ENCODE data around the gene DAB2IP.

DAB2IP gene

DNA sequence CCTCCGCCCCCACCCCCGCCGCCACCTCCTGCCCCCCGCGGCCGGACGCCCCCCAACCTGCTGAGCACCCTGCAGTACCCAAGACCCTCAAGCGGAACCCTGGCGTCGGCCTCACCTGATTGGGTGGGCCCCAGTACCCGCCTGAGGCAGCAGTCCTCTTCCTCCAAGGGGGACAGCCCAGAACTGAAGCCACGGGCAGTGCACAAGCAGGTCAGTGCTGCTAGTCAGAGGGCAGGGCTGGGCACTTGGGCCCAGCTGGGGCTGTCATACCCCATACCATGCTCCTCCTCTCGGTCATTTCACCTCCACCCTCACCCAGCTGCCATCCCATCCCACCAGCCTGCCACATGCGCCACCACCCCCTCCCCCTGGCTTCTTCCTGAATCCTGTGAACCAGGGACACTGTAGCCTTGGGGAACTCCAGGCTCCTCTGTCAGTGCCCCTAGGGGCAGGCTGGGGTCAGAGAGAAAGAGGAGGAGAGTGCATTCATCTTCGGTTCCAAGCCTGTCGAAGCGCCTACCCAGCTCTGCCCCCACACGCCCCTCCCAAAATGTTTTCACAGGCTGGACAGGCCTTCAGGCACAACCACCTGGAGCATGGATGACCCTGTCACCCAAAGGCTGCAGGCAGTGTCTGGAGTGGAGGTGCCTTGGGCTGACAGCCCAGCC is 122.0 kb downstream of the DAB2IP start:
- DNase-seq (no peak), ATAC-seq (ENCODE audit: insufficient read depth, low read depth) (no peak)
- Histone ChIP-seq H3K9ac (ENCODE audit: low read depth, low read length) (no peak overlapping the region), H3K79me2 (ENCODE audit: insufficient read depth, low read length) (no peaks in the 10 kb centered on the region), H3K4me3 (ENCODE audit: low read depth in 1 of 2, low read length in 2 of 2) (no peak overlapping the region), H3K27me3 (ENCODE audit: insufficient read depth, low read length, poor library complexity) (peaks cover 9% of the 10 kb centered on the region), H3K4me2 (ENCODE audit: insufficient read depth, low read length) (no peak overlapping the region), H3K27ac (ENCODE audit: low read length) (no peak overlapping the region), H3K9me3 (ENCODE audit: insufficient read depth, low read length, severe bottlenecking) (no peaks in the 10 kb centered on the region), H2AFZ (ENCODE audit: low read depth, low read length) (no peak overlapping the region), H3K36me3 (ENCODE audit: insufficient read depth, low read length) (no peaks in the 10 kb centered on the region), H4K20me1 (ENCODE audit: insufficient read depth, low read length) (no peaks in the 10 kb centered on the region), H3K4me1 (ENCODE audit: insufficient read depth, low read length) (no peaks in the 10 kb centered on the region)
- no peak for TF ChIP-seq EZH2 (IDR thresholded peaks at IDR 0.05; ENCODE audit: borderline replicate concordance, low read depth, low read length, severe bottlenecking)
- TF ChIP-seq, protein P1, sequence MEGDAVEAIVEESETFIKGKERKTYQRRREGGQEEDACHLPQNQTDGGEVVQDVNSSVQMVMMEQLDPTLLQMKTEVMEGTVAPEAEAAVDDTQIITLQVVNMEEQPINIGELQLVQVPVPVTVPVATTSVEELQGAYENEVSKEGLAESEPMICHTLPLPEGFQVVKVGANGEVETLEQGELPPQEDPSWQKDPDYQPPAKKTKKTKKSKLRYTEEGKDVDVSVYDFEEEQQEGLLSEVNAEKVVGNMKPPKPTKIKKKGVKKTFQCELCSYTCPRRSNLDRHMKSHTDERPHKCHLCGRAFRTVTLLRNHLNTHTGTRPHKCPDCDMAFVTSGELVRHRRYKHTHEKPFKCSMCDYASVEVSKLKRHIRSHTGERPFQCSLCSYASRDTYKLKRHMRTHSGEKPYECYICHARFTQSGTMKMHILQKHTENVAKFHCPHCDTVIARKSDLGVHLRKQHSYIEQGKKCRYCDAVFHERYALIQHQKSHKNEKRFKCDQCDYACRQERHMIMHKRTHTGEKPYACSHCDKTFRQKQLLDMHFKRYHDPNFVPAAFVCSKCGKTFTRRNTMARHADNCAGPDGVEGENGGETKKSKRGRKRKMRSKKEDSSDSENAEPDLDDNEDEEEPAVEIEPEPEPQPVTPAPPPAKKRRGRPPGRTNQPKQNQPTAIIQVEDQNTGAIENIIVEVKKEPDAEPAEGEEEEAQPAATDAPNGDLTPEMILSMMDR (IDR thresholded peaks at IDR 0.05; ENCODE audit: borderline replicate concordance, extremely low read depth, low read length, poor library complexity, severe bottlenecking), result no peak

DNA sequence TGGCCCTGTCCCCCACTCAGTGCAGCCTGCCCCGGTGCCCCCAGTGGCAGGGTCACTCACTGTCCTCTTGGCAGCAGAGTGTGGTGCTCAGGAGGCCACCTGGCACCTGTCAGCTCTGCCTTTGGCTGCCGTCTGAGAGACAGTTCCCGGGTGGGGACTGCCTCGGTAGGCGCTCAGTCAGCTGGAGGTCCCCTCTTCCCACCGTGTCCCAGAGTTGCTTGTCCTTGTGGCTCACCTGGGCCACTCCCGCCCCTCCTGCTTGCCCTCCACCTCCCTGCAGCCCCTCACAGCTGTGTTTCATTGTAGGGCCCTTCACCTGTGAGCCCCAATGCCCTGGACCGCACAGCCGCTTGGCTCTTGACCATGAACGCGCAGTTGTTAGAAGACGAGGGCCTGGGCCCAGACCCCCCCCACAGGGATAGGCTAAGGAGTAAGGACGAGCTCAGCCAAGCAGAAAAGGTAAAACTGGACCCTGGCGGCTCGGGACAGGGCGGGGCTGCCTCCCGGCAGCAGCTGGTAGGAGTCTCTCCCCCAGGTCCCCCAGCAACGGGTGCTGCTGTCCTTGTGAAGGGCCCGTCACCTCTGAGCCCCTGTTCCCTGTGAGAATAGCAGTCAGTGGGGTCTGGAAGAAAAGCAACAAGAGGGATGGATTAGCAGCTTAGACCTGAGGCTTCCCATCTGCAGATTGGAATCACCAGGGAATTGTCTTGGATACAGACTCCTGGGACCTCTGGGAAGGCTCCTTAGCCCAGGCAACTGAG is 122.7 kb downstream of the DAB2IP start:
- H3K27me3 ChIP-seq (ENCODE audit: insufficient read depth, low read length, poor library complexity), result peaks cover 7% of the 10 kb centered on the region
- TF ChIP-seq EZH2 (IDR thresholded peaks at IDR 0.05; ENCODE audit: borderline replicate concordance, low read depth, low read length, severe bottlenecking), result no peak
- TF ChIP-seq, protein P1 (IDR thresholded peaks at IDR 0.05; ENCODE audit: borderline replicate concordance, extremely low read depth, low read length, poor library complexity, severe bottlenecking), result no peak
- no peaks in the 10 kb centered on the region for H3K9me3 ChIP-seq (ENCODE audit: insufficient read depth, low read length, severe bottlenecking)
- no peak overlapping the region for H3K4me2 ChIP-seq (ENCODE audit: insufficient read depth, low read length)
- H2AFZ ChIP-seq (ENCODE audit: low read depth, low read length), result no peak overlapping the region
- ATAC-seq (ENCODE audit: insufficient read depth, low read depth), result no peak
- no peaks in the 10 kb centered on the region for H4K20me1 ChIP-seq (ENCODE audit: insufficient read depth, low read length)
- H3K4me1 ChIP-seq (ENCODE audit: insufficient read depth, low read length), result no peaks in the 10 kb centered on the region
- no peak for DNase-seq
- H3K79me2 ChIP-seq (ENCODE audit: insufficient read depth, low read length), result no peaks in the 10 kb centered on the region
- H3K27ac ChIP-seq (ENCODE audit: low read length), result no peak overlapping the region
- no peaks in the 10 kb centered on the region for H3K36me3 ChIP-seq (ENCODE audit: insufficient read depth, low read length)
- no peak overlapping the region for H3K4me3 ChIP-seq (ENCODE audit: low read depth in 1 of 2, low read length in 2 of 2)
- H3K9ac ChIP-seq (ENCODE audit: low read depth, low read length), result no peak overlapping the region

- Histone ChIP-seq H2AFZ (ENCODE audit: low read depth, low read length) (no peak overlapping the region), H3K4me3 (ENCODE audit: low read depth in 1 of 2, low read length in 2 of 2) (no peak overlapping the region), H3K9me3 (ENCODE audit: insufficient read depth, low read length, severe bottlenecking) (no peaks in the 10 kb centered on the region), H3K4me2 (ENCODE audit: insufficient read depth, low read length) (no peak overlapping the region), H3K27me3 (ENCODE audit: insufficient read depth, low read length, poor library complexity) (peaks cover 3% of the 10 kb centered on the region), H4K20me1 (ENCODE audit: insufficient read depth, low read length) (no peaks in the 10 kb centered on the region), H3K4me1 (ENCODE audit: insufficient read depth, low read length) (no peaks in the 10 kb centered on the region), H3K9ac (ENCODE audit: low read depth, low read length) (no peak overlapping the region), H3K27ac (ENCODE audit: low read length) (no peak overlapping the region), H3K36me3 (ENCODE audit: insufficient read depth, low read length) (no peaks in the 10 kb centered on the region), H3K79me2 (ENCODE audit: insufficient read depth, low read length) (no peaks in the 10 kb centered on the region)
- TF ChIP-seq, protein P1 (IDR thresholded peaks at IDR 0.05; ENCODE audit: borderline replicate concordance, extremely low read depth, low read length, poor library complexity, severe bottlenecking), result no peak
- TF ChIP-seq EZH2 (IDR thresholded peaks at IDR 0.05; ENCODE audit: borderline replicate concordance, low read depth, low read length, severe bottlenecking), result no peak
- ATAC-seq (ENCODE audit: insufficient read depth, low read depth) (no peak), DNase-seq (no peak)
Measured at GRCh38 chr9:121774715-121775613, 123.5 kb downstream of the DAB2IP start.

Data from DND-41 (cell line).